Heart left ventricle (tissue), 16 donors: ENCODE data around the gene KMT5B. TPM values are rescaled to one million over a fixed set of nuclear protein-coding genes. Genes with fewer than 3 reads are reported as not detected.

Source experiments
- ATAC-seq, 4 donors: fragments of 200-7000 bp; cut with Tn5 transposase; one replicate each; pipeline ENCODE4 v1.9.1; 2020 to 2022; ENCODE audit warnings: moderate library complexity in 4 of 4, mild to moderate bottlenecking in 3 of 4, moderate number of reproducible peaks in 1 of 4
- DNase-seq, 5 donors: peaks; one replicate each; pipeline ENCODE4 v3.0.0-alpha.2; 2020
- H3K27ac ChIP-seq, 12 donors: fragments of 200-600 bp; sonication (generic) in 4 of 12; one replicate each; pipeline versions ENCODE4 v1.5.0 to v1.8.0; 2016 to 2022; ENCODE audit warnings: mild to moderate bottlenecking in 2 of 12
- H3K27me3 ChIP-seq, 9 donors: fragments of 200-600 bp; sonication (generic) in 2 of 9; one replicate each; pipeline versions ENCODE4 v1.5.1 to v1.8.0; 2016 to 2022; ENCODE audit warnings: mild to moderate bottlenecking in 3 of 9
- H3K36me3 ChIP-seq, 9 donors: fragments of 200-600 bp; sonication (generic) in 2 of 9; one replicate each; pipeline versions ENCODE4 v1.5.0 to v1.8.0; 2018 to 2022; ENCODE audit warnings: mild to moderate bottlenecking in 2 of 9
- H3K4me1 ChIP-seq, 12 donors: fragments of 200-600 bp; sonication (generic) in 4 of 12; one replicate each; pipeline versions ENCODE4 v1.5.0 to v1.8.0; 2016 to 2022; ENCODE audit warnings: mild to moderate bottlenecking in 3 of 12
- H3K4me3 ChIP-seq, 12 donors: fragments of 200-600 bp; sonication (generic) in 4 of 12; one replicate each; pipeline versions ENCODE4 v1.5.0 to v1.8.0; 2017 to 2022; ENCODE audit warnings: mild to moderate bottlenecking in 9 of 12, moderate library complexity in 4 of 12
- H3K9me3 ChIP-seq, 12 donors: fragments of 200-600 bp; sonication (generic) in 4 of 12; one replicate each; pipeline versions ENCODE4 v1.5.0 to v1.8.0; 2016 to 2022; ENCODE audit warnings: mild to moderate bottlenecking in 1 of 12
- POLR2A ChIP-seq, 2 donors: fragments of 450-650 bp; IDR thresholded peaks; one replicate each; pipeline ENCODE4 v1.6.1; 2017; ENCODE audit warnings: antibody characterized with exemption in 2 of 2, mild to moderate bottlenecking in 2 of 2, moderate library complexity in 2 of 2
- WGBS, 4 donors: extraction: QIAGEN DNeasy Blood & Tissue Kit in 2 of 4; methylation state at CpG; one replicate each; pipeline versions ENCODE4 v1.1.5 to v1.1.7; 2013 to 2018; 5-methylcytosine and 5-hydroxymethylcytosine counted together
- intact Hi-C, 10 donors: fragments of 100-400 bp; cut with DNase I; formaldehyde crosslinking; loops; one replicate each; pipeline versions ENCODE4 v1.11.1 to v1.14.2; 2022
- polyA plus RNA-seq, 2 donors: library from polyadenylated mRNA; stranded (reverse); fragments of 200-250 nt; gene quantifications; one replicate each; pipeline ENCODE4 v1.2.3, GENCODE V29; 2013
- total RNA-seq, 9 donors: library from RNA; depleted of rRNA in 2 of 9; stranded (reverse); fragments of >200 nt in 2 of 9; fragmentation: NEBNext Ultra II Directional in 3 of 9; extraction: Animal tissue kit (Norgen Biotek cat#: 25700) in 3 of 9; gene quantifications; one replicate each; pipeline versions ENCODE4 v1.1.0 to v1.2.4, GENCODE V29; 2016 to 2023
- TF ChIP-seq, protein P1 (sequence below), 12 donors: fragments of 200-600 bp; sonication (generic) in 4 of 12; IDR thresholded peaks; one replicate each; pipeline versions ENCODE4 v1.5.0 to v1.8.0; 2018 to 2022; ENCODE audit warnings: antibody characterized with exemption in 12 of 12, mild to moderate bottlenecking in 5 of 12
- donor health status: ischemic (EF 13 %, LVEDD 7.1; RV severe dilation, severe dysfunction).
- donor health status: healthy with polysubstance abuse.
- donor health status: DM: no; HTN: yes; CAD: no.
- donor health status: DM: no; HTN: no; CAD: no.
- donor health status: ischemic (EF 25% LVEDD 6.9; RV normal size, moderate dysfunction).
- donor health status: ischemic (EF 25% LVEDD 5.7; RV mildly dilated, moderate dysfunction).
- donor health status: healthy.
- donor health status: DM: yes; HTN: yes; CAD: no.
- donor health status: ischemic (EF 35%, LVEDD 5.7; RV mildly dilated, moderate dysfunction).
- donor health status: nonischemic (EF 11% LVEDD 7.7; RV severe dilation, severe dysfunction).
- donor health status: DM: yes; HTN: yes; CAD: no.
- donor health status: PGD.
- donor health status: ischemic (EF 29% LVEDD 5.4; RV normal size, mild dysfunction).
- donor health status: nonischemic (EF 23%, LVEDD 6.1; RV moderate dilation, normal function).

KMT5B gene
- total and polyA plus RNA-seq, 11 donors, result 15.5 to 37.0 (median 26.5) TPM

DNA sequence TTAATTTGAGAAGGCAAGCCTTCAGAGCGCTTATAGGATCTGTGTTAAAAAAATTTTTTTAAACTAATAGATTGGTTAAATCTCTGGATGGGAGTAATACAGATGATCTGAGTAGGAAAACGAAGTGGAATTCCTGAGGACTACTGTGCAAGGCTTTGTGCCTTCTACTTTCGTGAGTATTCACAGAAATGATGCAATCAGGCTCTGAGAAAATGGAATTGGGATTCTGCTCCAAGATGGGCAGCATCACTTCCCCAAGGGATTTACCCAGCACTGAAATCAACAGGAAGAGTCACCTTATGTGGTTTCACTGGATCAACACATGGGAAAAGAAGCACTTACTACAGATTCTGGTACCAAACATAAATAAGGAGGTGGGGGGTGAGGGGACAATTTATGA lies 12.5 kb downstream of the KMT5B start:
- peak in 1 of 4 donors; percentile 47 for ATAC-seq
- intact Hi-C loops, result loop anchor here in 6 of 10 donors (10.0 kb wide), 4 partner anchors 126 to 196 kb away; partner anchors contain the start of genes ALDH3B1 (in 1 of the 6), NDUFS8 (in 1 of the 6), TCIRG1 (in 1 of the 6) and UNC93B1 (in 1 of the 6)
- H3K9me3 ChIP-seq, result no peaks in the 10 kb centered on the region
- H3K27me3 ChIP-seq, result no peaks in the 10 kb centered on the region
- no peaks in the 10 kb centered on the region for H3K36me3 ChIP-seq
- no peak overlapping the region for H3K27ac ChIP-seq
- TF ChIP-seq, protein P1, sequence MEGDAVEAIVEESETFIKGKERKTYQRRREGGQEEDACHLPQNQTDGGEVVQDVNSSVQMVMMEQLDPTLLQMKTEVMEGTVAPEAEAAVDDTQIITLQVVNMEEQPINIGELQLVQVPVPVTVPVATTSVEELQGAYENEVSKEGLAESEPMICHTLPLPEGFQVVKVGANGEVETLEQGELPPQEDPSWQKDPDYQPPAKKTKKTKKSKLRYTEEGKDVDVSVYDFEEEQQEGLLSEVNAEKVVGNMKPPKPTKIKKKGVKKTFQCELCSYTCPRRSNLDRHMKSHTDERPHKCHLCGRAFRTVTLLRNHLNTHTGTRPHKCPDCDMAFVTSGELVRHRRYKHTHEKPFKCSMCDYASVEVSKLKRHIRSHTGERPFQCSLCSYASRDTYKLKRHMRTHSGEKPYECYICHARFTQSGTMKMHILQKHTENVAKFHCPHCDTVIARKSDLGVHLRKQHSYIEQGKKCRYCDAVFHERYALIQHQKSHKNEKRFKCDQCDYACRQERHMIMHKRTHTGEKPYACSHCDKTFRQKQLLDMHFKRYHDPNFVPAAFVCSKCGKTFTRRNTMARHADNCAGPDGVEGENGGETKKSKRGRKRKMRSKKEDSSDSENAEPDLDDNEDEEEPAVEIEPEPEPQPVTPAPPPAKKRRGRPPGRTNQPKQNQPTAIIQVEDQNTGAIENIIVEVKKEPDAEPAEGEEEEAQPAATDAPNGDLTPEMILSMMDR (IDR thresholded peaks at IDR 0.05), result no peak
- TF ChIP-seq POLR2A (IDR thresholded peaks at IDR 0.05), result no peak
- no peak overlapping the region for H3K4me3 ChIP-seq
- WGBS, 4 donors, result 46 to 69% (median 54%) methylated on average over 3 of the region's 3 CpGs
- DNase-seq, result no peak
- H3K4me1 ChIP-seq, result peaks cover 0 to 81% (median 59%) of the 10 kb centered on the region in 12 donors

DNA sequence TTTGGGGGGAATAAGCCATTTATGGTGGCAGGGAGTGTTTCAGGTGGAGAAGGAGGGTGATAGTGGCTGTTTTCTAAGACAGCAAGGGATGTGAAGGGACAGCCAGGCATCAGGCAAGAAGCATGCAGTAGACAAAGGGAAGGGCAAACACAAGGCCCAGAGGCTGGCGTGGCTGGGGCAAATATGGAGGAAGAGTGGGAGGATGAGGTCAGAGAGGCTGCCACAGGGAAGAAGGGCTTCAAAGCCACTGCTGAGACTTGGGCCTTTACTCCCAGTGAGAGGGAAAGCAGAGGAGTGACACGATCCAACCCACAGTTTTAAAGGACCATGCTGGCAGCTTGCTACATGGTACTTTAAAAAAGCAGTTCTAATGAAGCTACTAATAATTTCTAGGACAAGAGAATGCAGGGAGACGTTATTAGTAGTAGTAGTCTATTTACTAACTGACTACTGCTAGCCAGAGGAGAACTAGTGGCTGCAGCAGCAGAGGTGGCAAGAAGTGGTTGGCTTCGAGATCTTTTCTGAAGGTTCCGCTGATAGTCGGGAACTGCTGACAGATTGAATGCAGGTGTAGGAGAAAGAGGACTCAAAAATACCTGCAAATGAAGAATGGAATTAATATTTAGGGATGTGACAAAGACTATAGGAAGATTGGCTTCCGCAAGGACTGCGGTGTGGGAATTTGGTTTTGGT lies 13.7 kb downstream of the KMT5B start:
- Histone ChIP-seq H3K4me1 (peaks cover 0 to 84% (median 58%) of the 10 kb centered on the region in 12 donors), H3K27me3 (no peaks in the 10 kb centered on the region), H3K27ac (no peak overlapping the region), H3K4me3 (no peak overlapping the region), H3K9me3 (no peaks in the 10 kb centered on the region), H3K36me3 (no peaks in the 10 kb centered on the region)
- DNase-seq (no peak), ATAC-seq (peak in 2 of 4 donors; percentile 39 to 44)
- TF ChIP-seq, protein P1 (IDR thresholded peaks at IDR 0.05), result no peak
- no peak for TF ChIP-seq POLR2A (IDR thresholded peaks at IDR 0.05)
- intact Hi-C loops, result no loop called here
- 58 to 69% (median 65%) methylated on average over 8 of the region's 8 CpGs for WGBS, 4 donors

DNA sequence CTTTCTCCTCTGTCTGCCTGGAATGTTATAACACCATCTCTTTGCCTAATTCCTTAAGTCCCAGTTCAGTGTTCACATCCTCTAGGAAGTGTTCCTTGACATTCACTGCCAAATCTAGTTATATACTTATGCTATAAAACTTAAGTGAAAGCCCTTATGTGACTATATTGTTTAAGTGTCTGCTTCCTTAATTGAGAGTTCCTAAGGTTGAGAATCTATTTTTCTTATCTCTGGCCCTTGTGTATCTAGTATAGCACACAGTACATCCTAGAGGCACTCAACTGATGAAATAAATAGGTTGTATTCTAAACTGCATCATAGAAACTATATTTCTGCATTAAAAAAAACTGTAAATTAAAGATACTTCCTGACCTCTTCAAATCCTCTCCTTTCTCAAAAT lies 16.9 kb downstream of the KMT5B start:
- no peaks in the 10 kb centered on the region for H3K36me3 ChIP-seq
- TF ChIP-seq, protein P1 (IDR thresholded peaks at IDR 0.05), result no peak
- TF ChIP-seq POLR2A (IDR thresholded peaks at IDR 0.05), result no peak
- H3K9me3 ChIP-seq, result no peaks in the 10 kb centered on the region
- peaks cover 0 to 80% (median 59%) of the 10 kb centered on the region in 12 donors for H3K4me1 ChIP-seq
- H3K27ac ChIP-seq, result no peak overlapping the region
- ATAC-seq (no peak), DNase-seq (no peak)
- H3K4me3 ChIP-seq, result no peak overlapping the region
- H3K27me3 ChIP-seq, result no peaks in the 10 kb centered on the region
- intact Hi-C loops, result no loop called here

DNA sequence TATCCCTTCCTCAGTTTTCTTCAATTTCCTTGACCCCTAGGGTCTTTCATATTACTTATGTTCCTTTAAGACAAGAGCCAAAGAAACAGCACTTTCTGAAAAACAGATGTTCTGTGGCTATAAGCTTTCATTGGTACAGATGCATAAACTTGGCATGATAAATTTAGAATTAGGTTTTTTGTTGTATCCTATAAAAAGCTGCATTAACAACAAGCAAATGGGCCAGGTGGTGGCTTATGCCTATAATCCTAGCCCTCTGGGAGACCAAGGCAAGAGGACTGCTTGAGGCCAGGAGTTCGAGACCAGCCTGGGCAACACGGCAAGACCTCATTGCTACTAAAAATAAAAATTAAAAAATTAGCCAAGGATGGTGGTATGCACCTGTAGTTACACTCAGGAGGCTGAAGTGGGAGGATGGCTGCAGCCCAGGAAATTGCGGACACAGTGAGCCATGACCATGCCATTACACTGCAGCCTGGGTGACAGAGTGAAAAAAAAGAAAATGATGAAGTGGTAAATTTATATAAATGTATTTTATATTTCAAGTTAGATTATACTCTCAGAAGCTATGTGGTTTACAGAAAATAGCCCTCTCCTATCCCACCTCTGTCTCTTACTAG lies 18.3 kb downstream of the KMT5B start:
- Histone ChIP-seq H3K4me1 (peaks cover 0 to 74% (median 47%) of the 10 kb centered on the region in 12 donors), H3K9me3 (no peaks in the 10 kb centered on the region), H3K27ac (no peak overlapping the region), H3K36me3 (no peaks in the 10 kb centered on the region), H3K27me3 (no peaks in the 10 kb centered on the region), H3K4me3 (no peak overlapping the region)
- DNase-seq (no peak), ATAC-seq (no peak)
- WGBS, 4 donors, result 82 to 94% (median 88%) methylated on average over 3 of the region's 3 CpGs
- intact Hi-C loops, result loop anchor here in 1 of 10 donors (5.0 kb wide), 1 partner anchor 47 kb away; no protein-coding TSS in a partner anchor
- TF ChIP-seq, protein P1 (IDR thresholded peaks at IDR 0.05), result no peak
